K562 (cell line): ENCODE measurements around the gene DCLK1. TPM values are rescaled to one million over a fixed set of nuclear protein-coding genes. Genes with fewer than 3 reads are reported as not detected.

ENCODE experiments used
- ATAC-seq: fragments of 200-7000 bp; cut with Tn5 transposase; 3 replicates; pipeline ENCODE4 v1.9.1; 2020; ENCODE audit warnings: moderate library complexity
- BruUV-seq: library from RNA; stranded (reverse); fragments of 400-500 nt; replicated peaks from 2 replicates; lab custom pipeline; 2021; lab: Mats Ljungman, UMichigan
- CTCF ChIA-PET: fragments of 300-600 bp; formaldehyde crosslinking; extraction: SDS; loops from one replicate; lab custom pipeline; 2021; ENCODE audit warnings: low intra/inter-chr PET ratio; lab: Yijun Ruan, JAX
- POLR2A ChIA-PET: fragments of 300-600, 350-650 bp; sonication (Branson Sonifier 250); formaldehyde crosslinking; extraction: SDS; loops from one replicate; lab custom pipeline; 2021; ENCODE audit warnings: antibody characterized with exemption, inconsistent platforms; lab: Yijun Ruan, JAX
- DNase-seq, 4 experiments: peaks; one replicate each; pipeline versions ENCODE4 v3.0.0 to v3.0.0-alpha.2; 2011 to 2018; ENCODE audit warnings: low spot score in 3 of 4, mixed read lengths in 3 of 4; ENCODE audit errors: extremely low read depth in 1 of 4
- FAIRE-seq: peaks from 2 replicates; lab custom pipeline; 2011; peaks lifted over from hg19 to GRCh38; lab: Jason Lieb, UNC
- H2AFZ ChIP-seq: 2 replicates; pipeline ENCODE4 v1.6.0; 2011; ENCODE audit warnings: low read depth, low read length, control low read depth, inconsistent platforms
- H3K27ac ChIP-seq: fragments of 200-600 bp; 3 replicates; pipeline ENCODE4 v1.8.0; 2011; ENCODE audit warnings: low read depth, mild to moderate bottlenecking, control low read depth, inconsistent platforms, low read length, moderate library complexity, mixed read lengths; ENCODE audit errors: extremely low read depth
- H3K27me3 ChIP-seq, 2 experiments: fragments of 300-600 bp in 1 of 2; 2 replicates in 1 of 2; 3 replicates in 1 of 2; pipeline versions ENCODE4 v1.6.0 to v1.8.0; 2011; ENCODE audit warnings: inconsistent platforms in 2 of 2, low read length in 2 of 2, mild to moderate bottlenecking in 1 of 2, mixed read lengths in 1 of 2, moderate library complexity in 1 of 2; ENCODE audit not compliant: control insufficient read depth in 2 of 2, insufficient read depth in 2 of 2
- H3K36me3 ChIP-seq: fragments of 300-600 bp; 3 replicates; pipeline ENCODE4 v1.8.0; 2011; ENCODE audit warnings: mild to moderate bottlenecking, low read length, inconsistent platforms; ENCODE audit not compliant: control insufficient read depth, insufficient read depth
- H3K4me1 ChIP-seq, 2 experiments: fragments of 200-600 bp in 1 of 2; replicated peaks in 1 of 2; 2 replicates in 1 of 2; 3 replicates in 1 of 2; pipeline versions ENCODE4 v1.5.1 to v1.8.0; 2011; ENCODE audit warnings: inconsistent platforms in 2 of 2, low read length in 2 of 2, mild to moderate bottlenecking in 1 of 2, mixed read lengths in 1 of 2, moderate library complexity in 1 of 2; ENCODE audit not compliant: control insufficient read depth in 2 of 2, insufficient read depth in 2 of 2
- H3K4me2 ChIP-seq: 2 replicates; pipeline ENCODE4 v1.6.1; 2011; ENCODE audit warnings: low read length, control low read depth, inconsistent platforms, mixed read lengths; ENCODE audit not compliant: insufficient read depth
- H3K4me3 ChIP-seq: fragments of 200-600 bp; sonication (generic), shearing (Covaris generic); 2 replicates; pipeline ENCODE4 v1.5.1; 2016; ENCODE audit warnings: control low read depth, inconsistent platforms
- H3K79me2 ChIP-seq: fragments of 200-600 bp; 3 replicates; pipeline ENCODE4 v1.8.0; 2011; ENCODE audit warnings: low read length, inconsistent platforms; ENCODE audit not compliant: control insufficient read depth, insufficient read depth
- H3K9ac ChIP-seq, 2 experiments: 2 replicates each; pipeline versions ENCODE4 v1.6.0 to v1.6.1; 2011; ENCODE audit warnings: low read depth in 2 of 2, low read length in 2 of 2, control low read depth in 1 of 2, inconsistent platforms in 1 of 2, mild to moderate bottlenecking in 1 of 2, mixed read lengths in 1 of 2; ENCODE audit not compliant: insufficient read depth in 1 of 2
- H3K9me1 ChIP-seq: one replicate; pipeline ENCODE4 v1.6.0; 2011; ENCODE audit warnings: inconsistent platforms, mild to moderate bottlenecking, low read length, moderate library complexity; ENCODE audit not compliant: control insufficient read depth, insufficient read depth
- H3K9me3 ChIP-seq: replicated peaks from 2 replicates; pipeline ENCODE4 v1.5.1; 2011; ENCODE audit warnings: low read depth, low read length, inconsistent platforms; ENCODE audit not compliant: control insufficient read depth, insufficient read depth
- H4K20me1 ChIP-seq: replicated peaks from 2 replicates; pipeline ENCODE4 v1.6.1; 2011; ENCODE audit warnings: low read length, inconsistent platforms, mixed read lengths; ENCODE audit not compliant: control insufficient read depth, insufficient read depth
- CTBP1 ChIP-seq: fragments of 450-650 bp; IDR thresholded peaks from 2 replicates; pipeline ENCODE4 v1.6.1; 2016; ENCODE audit warnings: borderline replicate concordance
- FOSL1 ChIP-seq: fragments of 200-800 bp; sonication (Bioruptor generic); conservative IDR thresholded peaks from 2 replicates; pipeline ENCODE4 v1.6.1; 2016; ENCODE audit warnings: missing genetic modification characterization, missing compliant biosample characterization
- NFIC ChIP-seq: fragments of 450-650 bp; IDR thresholded peaks from 2 replicates; pipeline ENCODE4 v1.6.1; 2017; ENCODE audit warnings: mild to moderate bottlenecking, inconsistent platforms
- NONO ChIP-seq, 2 experiments: fragments of 200-400 bp in 1 of 2; fragments of 450-650 bp in 1 of 2; formaldehyde crosslinking in 1 of 2; IDR thresholded peaks; 2 replicates each; pipeline ENCODE4 v1.6.1; 2017; ENCODE audit warnings: low read depth in 2 of 2, mild to moderate bottlenecking in 2 of 2, moderate library complexity in 2 of 2, low read length in 1 of 2
- NR2C2 ChIP-seq, 2 experiments: fragments of 200-800 bp in 1 of 2; sonication (Bioruptor generic) in 1 of 2; sonication (generic) in 1 of 2; formaldehyde crosslinking in 1 of 2; IDR thresholded peaks; 2 replicates each; pipeline versions ENCODE4 v1.6.1 to v1.8.0; 2016 to 2022; ENCODE audit warnings: mild to moderate bottlenecking in 1 of 2, missing compliant biosample characterization in 1 of 2, missing genetic modification characterization in 1 of 2, missing genetic modification reagents in 1 of 2
- RAD51 ChIP-seq: fragments of 450-650 bp; IDR thresholded peaks from 2 replicates; pipeline ENCODE4 v1.7.1; 2016; ENCODE audit warnings: low read depth, mild to moderate bottlenecking, borderline replicate concordance
- TRIM24 ChIP-seq, 2 experiments: fragments of 450-650 bp; IDR thresholded peaks; 2 replicates each; pipeline ENCODE4 v1.6.1; 2016
- ZBED1 ChIP-seq: IDR thresholded peaks from 2 replicates; pipeline ENCODE4 v1.6.1; 2014
- ZBTB8A ChIP-seq: fragments of 450-650 bp; IDR thresholded peaks from 2 replicates; pipeline ENCODE4 v1.6.1; 2018; ENCODE audit warnings: mild to moderate bottlenecking, moderate library complexity; ENCODE audit not compliant: partially characterized antibody
- ZNF24 ChIP-seq: fragments of 450-650 bp; IDR thresholded peaks from 2 replicates; pipeline ENCODE4 v1.6.1; 2016
- ZNF384 ChIP-seq: IDR thresholded peaks from 2 replicates; pipeline ENCODE4 v1.6.1; 2012; ENCODE audit warnings: low read depth, low read length, improper control_type of control experiment
- WGBS: fragments of 100-300 bp; shearing (Covaris generic); methylation state at CpG from one replicate; pipeline ENCODE4 v1.1.6; 2016; ENCODE audit warnings: low coverage, mixed read lengths; ENCODE audit not compliant: insufficient coverage; ENCODE audit errors: missing lambda C conversion rate; 5-methylcytosine and 5-hydroxymethylcytosine counted together
- in situ Hi-C: fragments of 300-500 bp; cut with MboI; formaldehyde crosslinking; loops from 4 replicates; pipeline ENCODE4 v1.15.0; 2018; ENCODE audit warnings: inconsistent platforms, mixed read lengths
- intact Hi-C: fragments of 100-400 bp; cut with micrococcal nuclease; formaldehyde crosslinking; loops from 2 replicates; pipeline ENCODE4 v1.14.2; 2022
- polyA plus RNA-seq, 8 experiments: library from polyadenylated mRNA; depleted of rRNA in 4 of 8; stranded (reverse) in 5 of 8; unstranded in 3 of 8; fragments of >200 nt; fragmentation: Nextera tagmentation in 2 of 8; fragmentation: Illumina TruSeq in 1 of 8; extraction: Ambion mirVana in 2 of 8; extraction: Trizol in 1 of 8; gene quantifications; 2 replicates each; pipeline versions ENCODE4 v1.2.1 to v1.2.3, GENCODE V29; 2011 to 2014; ENCODE audit warnings: inconsistent platforms in 1 of 8, missing spikeins in 1 of 8
- total RNA-seq, 7 experiments: library from RNA; depleted of rRNA in 6 of 7; stranded (reverse); fragments of >200 nt in 6 of 7; fragmentation: Illumina TruSeq in 2 of 7; extraction: Trizol in 2 of 7; gene quantifications; 2 replicates each; pipeline versions ENCODE4 v1.2.1 to v1.2.3, GENCODE V29; 2011 to 2021; ENCODE audit warnings: low replicate concordance in 1 of 7
- TF ChIP-seq, protein P1 (sequence below): fragments of 450-650 bp; formaldehyde crosslinking; IDR thresholded peaks from 2 replicates; pipeline ENCODE4 v1.4.0; 2020; ENCODE audit warnings: mild to moderate bottlenecking, moderate library complexity

Gene DCLK1
- total and polyA plus RNA-seq, 9 of the 15 experiments (the other 6 are each of a cell fraction or from before 2014, with no cell fraction given): 0.07 TPM; not detected in 8

DNA sequence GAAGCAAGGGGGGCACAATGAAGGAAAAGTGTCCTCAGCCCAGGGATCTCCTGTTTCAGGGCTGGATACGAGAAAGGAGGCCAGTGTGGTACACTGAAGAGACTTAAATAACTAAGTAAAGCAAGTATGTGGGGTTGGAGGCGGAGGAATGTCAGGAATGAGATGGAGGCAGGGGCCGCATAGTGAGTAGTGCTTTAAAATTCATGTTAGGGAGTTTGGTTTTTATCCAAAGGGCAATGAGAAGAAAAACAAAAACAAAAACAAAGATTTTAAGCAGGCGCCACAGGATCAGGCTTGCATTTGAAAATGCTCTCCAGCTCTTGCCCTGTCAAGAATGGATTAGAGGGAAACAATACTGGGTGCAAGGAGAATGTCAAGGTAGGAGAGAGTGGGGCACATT lies 273.4 kb downstream of the DCLK1 start:
- no TSS peak for BruUV-seq
- POLR2A ChIA-PET: no interaction called here
- H3K9me1 ChIP-seq: no peaks in the 10 kb centered on the region
- ATAC-seq (no peak), FAIRE-seq (no peak), DNase-seq (no peak)
- no peaks in the 10 kb centered on the region for H3K79me2 ChIP-seq
- H3K9me3 ChIP-seq: no peaks in the 10 kb centered on the region
- CTCF ChIA-PET: no interaction called here
- H3K4me1 ChIP-seq: no peaks in the 10 kb centered on the region
- in situ Hi-C loops: no loop called here
- H4K20me1 ChIP-seq: no peaks in the 10 kb centered on the region
- no peak overlapping the region for H2AFZ ChIP-seq
- H3K27ac ChIP-seq: no peak overlapping the region
- intact Hi-C loops: no loop called here
- H3K4me3 ChIP-seq: no peak overlapping the region
- no peak overlapping the region for H3K9ac ChIP-seq
- TF ChIP-seq NONO (IDR thresholded peaks at IDR 0.05; ENCODE audit: low read depth in 2 of 2, low read length in 1 of 2) (no peak), ZBTB8A (no peak), FOSL1 (tag) (no peak), ZBED1 (no peak), ZNF24 (no peak), NR2C2 (CRISPR knock-in tag; IDR thresholded peaks at IDR 0.05) (no peak), NR2C2 (tag; IDR thresholded peaks at IDR 0.05) (no peak), CTBP1 (no peak), NFIC (no peak), ZNF384 (no peak), RAD51 (no peak), TRIM24 (IDR thresholded peaks at IDR 0.05) (no peak)
- TF ChIP-seq, protein P1, sequence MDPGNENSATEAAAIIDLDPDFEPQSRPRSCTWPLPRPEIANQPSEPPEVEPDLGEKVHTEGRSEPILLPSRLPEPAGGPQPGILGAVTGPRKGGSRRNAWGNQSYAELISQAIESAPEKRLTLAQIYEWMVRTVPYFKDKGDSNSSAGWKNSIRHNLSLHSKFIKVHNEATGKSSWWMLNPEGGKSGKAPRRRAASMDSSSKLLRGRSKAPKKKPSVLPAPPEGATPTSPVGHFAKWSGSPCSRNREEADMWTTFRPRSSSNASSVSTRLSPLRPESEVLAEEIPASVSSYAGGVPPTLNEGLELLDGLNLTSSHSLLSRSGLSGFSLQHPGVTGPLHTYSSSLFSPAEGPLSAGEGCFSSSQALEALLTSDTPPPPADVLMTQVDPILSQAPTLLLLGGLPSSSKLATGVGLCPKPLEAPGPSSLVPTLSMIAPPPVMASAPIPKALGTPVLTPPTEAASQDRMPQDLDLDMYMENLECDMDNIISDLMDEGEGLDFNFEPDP (CRISPR knock-in tag): no peak
- H3K4me2 ChIP-seq: no peak overlapping the region
- H3K36me3 ChIP-seq: no peaks in the 10 kb centered on the region
- 0% methylated on average over 4 of the region's 4 CpGs for WGBS
- H3K27me3 ChIP-seq: no peaks in the 10 kb centered on the region
